K562 (cell line): Measurements from ENCODE around the gene ERBB4.

ENCODE experiments used
- BRD9 ChIP-seq: fragments of 450-650 bp; IDR thresholded peaks from 2 replicates; pipeline ENCODE4 v1.6.1; 2018; ENCODE audit warnings: low read depth; ENCODE audit not compliant: partially characterized antibody
- GATA2 ChIP-seq: sonication (generic); formaldehyde crosslinking; IDR thresholded peaks from 2 replicates; pipeline ENCODE4 v1.4.0; 2020; ENCODE audit warnings: mild to moderate bottlenecking, missing genetic modification reagents
- PML ChIP-seq: IDR thresholded peaks from 2 replicates; pipeline ENCODE4 v1.6.1; 2012; ENCODE audit warnings: low read length, inconsistent platforms
- POLR2AphosphoS5 ChIP-seq: IDR thresholded peaks from 2 replicates; pipeline ENCODE4 v1.6.1; 2011; ENCODE audit warnings: mild to moderate bottlenecking, low read depth, low read length, moderate library complexity; ENCODE audit not compliant: control insufficient read depth, insufficient read depth
- ZNF174 ChIP-seq: fragments of 250-450 bp; sonication (Bioruptor Pico); IDR thresholded peaks from 2 replicates; pipeline ENCODE4 v1.4.0; 2020; ENCODE audit warnings: mild to moderate bottlenecking
- TF ChIP-seq, protein P1 (sequence below): fragments of 450-650 bp; IDR thresholded peaks from one replicate; pipeline ENCODE4 v1.6.1; 2018; ENCODE audit warnings: mild to moderate bottlenecking, moderate library complexity; ENCODE audit not compliant: partially characterized antibody

DNA sequence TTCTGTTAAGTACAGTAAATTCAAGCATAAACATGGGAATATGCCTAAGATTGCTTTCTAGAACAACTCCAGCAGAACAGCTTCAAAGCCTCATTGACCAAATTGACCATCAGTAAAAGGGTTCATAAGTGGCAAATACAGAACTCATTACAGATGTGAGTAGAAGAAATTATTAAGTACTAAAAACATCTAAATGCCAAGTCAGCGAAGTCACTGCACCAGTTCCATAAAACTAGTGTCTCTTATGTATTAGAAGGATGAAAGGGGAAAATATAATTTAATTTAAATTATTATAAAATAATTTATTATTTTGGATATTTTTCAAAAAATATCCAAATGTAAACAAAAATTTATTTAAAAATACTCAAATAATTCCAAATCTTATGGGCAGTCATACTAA lies 553.2 kb downstream of the ERBB4 start:
- TF ChIP-seq, protein P1, sequence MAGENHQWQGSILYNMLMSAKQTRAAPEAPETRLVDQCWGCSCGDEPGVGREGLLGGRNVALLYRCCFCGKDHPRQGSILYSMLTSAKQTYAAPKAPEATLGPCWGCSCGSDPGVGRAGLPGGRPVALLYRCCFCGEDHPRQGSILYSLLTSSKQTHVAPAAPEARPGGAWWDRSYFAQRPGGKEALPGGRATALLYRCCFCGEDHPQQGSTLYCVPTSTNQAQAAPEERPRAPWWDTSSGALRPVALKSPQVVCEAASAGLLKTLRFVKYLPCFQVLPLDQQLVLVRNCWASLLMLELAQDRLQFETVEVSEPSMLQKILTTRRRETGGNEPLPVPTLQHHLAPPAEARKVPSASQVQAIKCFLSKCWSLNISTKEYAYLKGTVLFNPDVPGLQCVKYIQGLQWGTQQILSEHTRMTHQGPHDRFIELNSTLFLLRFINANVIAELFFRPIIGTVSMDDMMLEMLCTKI, result no peak
- TF ChIP-seq GATA2, result no peak
- TF ChIP-seq ZNF174, result no peak
- TF ChIP-seq BRD9, result no peak
- TF ChIP-seq PML, result no peak
- no peak for TF ChIP-seq POLR2AphosphoS5
